Peyer's patch (tissue), 4 donors: ENCODE results near the gene PPA1.

ENCODE experiments used
- CTCF ChIP-seq, 6 experiments: fragments of 450-650 bp in 4 of 6; fragments of 200-600 bp in 2 of 6; sonication (generic) in 1 of 6; IDR thresholded peaks; one replicate each; pipeline ENCODE4 v1.5.1; 2017 to 2019; ENCODE audit warnings: antibody characterized with exemption in 6 of 6, mild to moderate bottlenecking in 3 of 6, moderate library complexity in 1 of 6
- POLR2A ChIP-seq, 2 donors: fragments of 450-650 bp; IDR thresholded peaks; one replicate each; pipeline ENCODE4 v1.5.1; 2017; ENCODE audit warnings: antibody characterized with exemption in 2 of 2, mild to moderate bottlenecking in 2 of 2, moderate library complexity in 2 of 2

- no peak for TF ChIP-seq POLR2A (IDR thresholded peaks at IDR 0.05)
- no peak for TF ChIP-seq CTCF (IDR thresholded peaks at IDR 0.05)
Observed at GRCh38 chr10:70174058-70174741, 59.0 kb downstream of the PPA1 start.
